GM10847 (cell line): ENCODE measurements around the gene POT1.

ENCODE experiments used
- POLR2A ChIP-seq: IDR thresholded peaks from 2 replicates; pipeline ENCODE4 v1.6.1; 2011; ENCODE audit not compliant: insufficient read length; ENCODE audit errors: extremely low read depth

POT1 gene

DNA sequence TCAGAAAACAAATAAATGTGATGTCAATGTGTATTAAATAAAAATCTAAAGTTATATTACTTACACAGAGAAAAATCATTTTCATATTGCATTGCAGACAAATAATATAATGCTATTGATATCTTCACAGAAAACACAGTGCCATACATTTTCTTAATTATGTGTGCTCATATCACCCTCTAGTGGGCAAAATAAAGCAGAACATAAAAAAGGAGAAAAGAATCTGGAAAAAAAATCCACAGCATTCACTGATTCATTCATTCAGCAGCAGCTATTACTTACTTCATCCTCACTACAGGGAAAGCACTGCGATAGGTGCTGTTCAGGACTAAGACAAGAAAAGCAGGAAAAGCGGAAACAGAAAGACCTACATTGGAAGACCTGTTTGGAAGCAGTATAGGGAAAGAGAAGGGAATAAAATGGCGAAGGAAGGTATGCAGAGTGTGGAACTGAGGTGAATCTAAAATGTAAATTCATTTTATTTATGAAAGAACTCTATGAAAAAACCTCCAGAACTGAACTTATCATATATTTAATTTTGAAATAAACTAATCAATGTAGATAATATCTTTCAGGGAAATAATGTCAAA lies 73.2 kb downstream of the POT1 start:
- TF ChIP-seq POLR2A, result no peak

DNA sequence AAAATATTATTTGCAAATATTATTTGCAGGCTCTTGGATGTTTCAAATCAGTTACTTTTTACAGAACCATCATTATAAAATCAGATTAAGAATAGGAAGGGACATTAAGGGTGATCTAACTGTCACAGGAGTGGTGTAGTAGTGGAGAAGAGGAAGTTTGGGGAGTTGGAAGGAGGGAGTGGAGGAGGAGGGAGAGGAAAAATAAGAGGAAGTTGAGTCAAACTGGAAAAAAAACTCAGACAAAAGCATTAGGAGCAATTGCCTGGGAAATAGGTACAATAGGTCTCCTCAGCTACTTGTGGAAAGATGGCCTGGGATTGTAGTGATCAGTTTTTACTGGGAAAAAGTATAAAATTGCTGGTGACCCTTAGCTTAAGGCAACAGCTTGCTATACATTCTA lies 86.3 kb downstream of the POT1 start:
- TF ChIP-seq POLR2A, result no peak

DNA sequence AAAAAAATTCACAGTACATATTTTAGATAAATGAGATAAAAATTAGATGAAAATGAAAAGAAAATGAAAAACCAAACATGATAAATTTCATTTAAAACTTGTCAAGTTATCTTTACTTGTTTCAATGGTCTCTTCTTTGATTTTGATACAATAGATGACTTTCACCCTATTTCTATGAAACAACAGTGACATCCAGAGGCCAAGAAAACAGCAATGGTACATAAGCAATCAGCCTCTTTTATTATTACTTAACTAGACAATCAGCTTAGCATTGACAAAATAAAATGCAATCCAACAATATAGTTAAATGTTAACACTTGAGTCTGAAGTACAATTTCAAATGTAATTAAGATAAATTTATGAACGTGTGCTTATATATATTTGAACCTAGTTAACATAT lies 89.2 kb downstream of the POT1 start:
- no peak for TF ChIP-seq POLR2A

DNA sequence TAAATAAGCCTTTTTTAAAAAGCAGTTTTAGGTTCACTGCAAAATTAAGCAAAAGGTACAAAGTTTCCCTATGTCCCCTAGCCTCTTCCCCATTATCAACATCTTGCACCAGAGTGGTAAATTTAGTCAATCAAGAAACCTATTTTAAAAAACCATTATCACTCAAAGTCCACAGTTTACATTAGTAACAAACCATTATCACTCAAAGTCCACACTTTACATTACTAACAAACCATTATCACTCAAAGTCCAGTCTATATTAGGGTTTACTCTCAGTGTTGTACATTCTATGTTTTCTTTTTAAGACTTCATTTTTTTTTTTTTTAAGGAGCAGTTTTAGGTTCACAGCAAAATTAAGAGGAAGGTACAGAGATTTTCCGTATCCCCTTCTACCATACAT lies 89.9 kb downstream of the POT1 start:
- no peak for TF ChIP-seq POLR2A

DNA sequence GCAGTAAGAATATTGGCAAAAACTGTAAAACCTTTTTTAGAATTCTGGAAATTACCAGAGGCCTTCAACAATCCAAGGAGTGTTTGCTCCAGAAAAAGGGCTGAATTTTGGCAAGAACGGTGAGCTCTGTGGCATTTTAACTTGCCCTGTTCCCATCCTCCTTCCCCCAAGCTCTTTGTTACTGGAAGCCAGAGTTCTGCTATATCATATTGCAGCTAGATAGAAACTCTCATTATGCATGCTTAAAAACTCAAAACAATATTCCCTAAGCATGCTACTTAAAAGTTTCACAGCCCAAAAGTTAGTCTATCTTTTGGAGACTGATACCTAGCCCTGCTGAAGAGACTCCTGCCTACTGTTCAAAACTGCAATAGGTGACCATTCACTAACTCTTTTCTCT lies 93.5 kb downstream of the POT1 start:
- TF ChIP-seq POLR2A, result no peak

DNA sequence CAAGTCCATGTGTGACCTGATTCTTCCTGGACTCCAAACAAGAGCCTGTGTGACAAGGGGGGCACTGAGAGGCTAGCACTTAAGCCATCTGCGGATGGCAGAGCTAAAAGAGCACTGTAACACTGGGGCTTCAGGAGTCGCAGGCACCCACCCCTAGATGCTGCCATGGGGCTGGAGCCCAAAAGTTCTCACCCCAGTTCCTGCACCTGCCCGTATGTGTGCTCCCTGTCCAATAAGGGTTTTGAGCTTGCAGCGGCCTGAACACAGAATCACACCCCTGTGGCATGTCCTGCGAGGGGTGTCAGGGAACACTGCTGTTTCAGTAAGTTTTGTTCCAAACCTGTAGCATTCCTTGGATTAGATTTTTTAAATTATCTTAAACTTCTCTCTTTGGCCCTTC lies 110.8 kb downstream of the POT1 start:
- no peak for TF ChIP-seq POLR2A

DNA sequence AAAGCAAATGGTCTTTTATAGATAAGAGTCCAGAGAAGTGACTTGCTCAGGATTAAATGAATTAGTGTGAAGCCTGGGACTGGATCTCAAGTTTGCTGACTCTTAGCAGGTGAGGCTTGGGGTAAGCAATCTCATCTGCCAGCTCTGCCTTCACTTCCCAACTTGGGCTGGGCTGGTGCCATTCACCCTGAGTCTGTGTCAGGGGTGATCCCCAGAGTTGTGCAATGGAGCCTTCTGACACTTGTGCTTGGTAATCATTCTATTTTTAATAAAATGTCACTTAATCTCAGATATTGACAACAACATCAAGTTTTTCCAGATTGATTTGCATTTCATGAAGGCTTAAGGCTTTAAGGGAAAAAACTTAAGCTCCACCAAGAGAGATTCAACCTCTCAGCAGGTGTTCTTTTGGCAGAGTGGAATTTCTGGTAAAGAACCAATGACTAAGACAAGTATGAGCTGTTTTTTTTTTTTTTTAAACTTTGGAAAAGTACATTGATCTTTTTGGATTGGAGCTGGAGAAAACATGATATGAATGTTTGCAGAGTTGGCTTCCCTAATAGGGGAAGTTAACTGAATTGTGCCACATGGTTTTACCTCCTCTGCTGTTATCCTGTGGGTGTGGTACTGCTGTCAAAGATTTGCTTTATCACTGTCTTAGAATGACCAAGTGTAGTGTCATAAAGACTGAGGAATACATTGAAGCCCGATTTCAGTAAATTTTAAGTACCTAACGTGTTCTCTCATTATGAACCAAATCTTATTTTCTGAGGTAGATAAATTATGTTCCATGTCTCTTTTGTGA lies 115.4 kb downstream of the POT1 start:
- no peak for TF ChIP-seq POLR2A

DNA sequence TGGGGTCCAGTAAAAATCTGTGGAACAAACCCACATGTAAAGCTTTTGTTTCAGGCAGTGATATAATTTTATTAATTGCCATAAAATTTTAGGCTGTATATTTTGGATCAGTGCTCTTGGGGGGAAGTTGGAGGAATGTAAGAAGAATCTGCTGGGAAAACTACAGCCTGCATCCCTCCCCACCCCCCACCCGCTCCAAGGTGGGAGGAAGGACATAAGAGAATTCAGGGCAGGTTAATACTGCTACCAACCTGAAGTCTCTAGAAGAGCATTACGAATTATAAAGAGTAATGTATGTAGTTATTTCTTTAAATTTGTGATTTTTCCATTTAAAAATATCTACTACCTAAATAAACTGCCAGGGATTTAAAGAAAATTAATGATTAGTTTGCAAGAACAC lies 116.9 kb downstream of the POT1 start:
- TF ChIP-seq POLR2A, result no peak

DNA sequence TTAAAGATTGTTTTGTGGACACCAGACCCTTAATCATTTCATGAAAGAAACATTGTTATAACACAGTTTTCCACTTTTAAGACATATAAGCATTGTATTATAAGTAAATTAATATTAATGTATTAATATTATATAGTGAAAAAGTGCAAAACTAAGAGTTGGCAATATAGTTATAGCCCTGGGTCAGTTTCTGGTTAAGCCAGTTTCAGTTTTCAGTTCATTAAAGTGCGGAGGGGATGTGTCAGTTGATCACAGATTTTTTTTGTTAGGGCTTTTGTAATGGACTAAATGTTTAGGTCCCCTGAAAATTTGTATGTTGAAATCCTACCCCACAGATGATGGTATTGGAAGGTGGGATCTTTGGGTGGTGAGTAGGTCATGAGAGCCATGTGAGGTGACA lies 118.3 kb downstream of the POT1 start:
- no peak for TF ChIP-seq POLR2A

DNA sequence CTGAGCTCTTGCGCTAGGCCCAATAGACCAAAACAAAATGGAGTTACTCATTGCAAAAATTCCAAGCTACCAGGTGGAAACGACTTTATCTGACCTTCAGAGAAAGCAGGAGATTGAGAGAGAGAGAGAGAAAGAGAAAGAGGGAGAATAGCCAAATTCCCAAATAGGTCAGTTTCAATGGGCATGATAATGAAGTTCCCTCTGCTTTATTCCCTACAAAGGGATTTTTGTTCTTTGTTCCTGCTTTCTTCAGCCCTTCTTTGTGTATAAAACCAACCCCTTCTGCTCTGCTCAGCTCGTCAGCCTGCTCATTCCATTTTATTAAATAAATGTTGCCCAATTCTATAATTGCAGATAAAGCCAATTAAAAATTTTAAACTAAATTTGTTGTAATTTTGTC lies 119.0 kb downstream of the POT1 start:
- no peak for TF ChIP-seq POLR2A

DNA sequence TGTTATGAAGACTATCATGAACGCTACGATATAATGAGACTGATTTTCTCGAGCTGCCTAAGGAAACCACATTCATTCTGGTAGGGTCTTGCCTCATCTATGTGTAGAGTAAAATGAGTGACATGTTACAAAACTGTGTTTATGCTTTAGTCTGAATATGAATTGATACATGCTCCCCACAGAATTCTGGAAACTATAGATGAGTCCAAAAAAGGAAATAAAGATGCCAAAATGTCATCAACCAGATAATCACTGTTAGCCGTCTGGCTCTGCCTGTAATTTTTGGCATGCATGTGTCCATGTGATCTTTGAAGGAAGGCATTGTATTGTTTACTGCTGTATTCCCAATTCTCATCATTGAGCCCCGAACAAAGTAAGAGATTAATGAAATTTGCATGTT lies 121.4 kb downstream of the POT1 start:
- no peak for TF ChIP-seq POLR2A

DNA sequence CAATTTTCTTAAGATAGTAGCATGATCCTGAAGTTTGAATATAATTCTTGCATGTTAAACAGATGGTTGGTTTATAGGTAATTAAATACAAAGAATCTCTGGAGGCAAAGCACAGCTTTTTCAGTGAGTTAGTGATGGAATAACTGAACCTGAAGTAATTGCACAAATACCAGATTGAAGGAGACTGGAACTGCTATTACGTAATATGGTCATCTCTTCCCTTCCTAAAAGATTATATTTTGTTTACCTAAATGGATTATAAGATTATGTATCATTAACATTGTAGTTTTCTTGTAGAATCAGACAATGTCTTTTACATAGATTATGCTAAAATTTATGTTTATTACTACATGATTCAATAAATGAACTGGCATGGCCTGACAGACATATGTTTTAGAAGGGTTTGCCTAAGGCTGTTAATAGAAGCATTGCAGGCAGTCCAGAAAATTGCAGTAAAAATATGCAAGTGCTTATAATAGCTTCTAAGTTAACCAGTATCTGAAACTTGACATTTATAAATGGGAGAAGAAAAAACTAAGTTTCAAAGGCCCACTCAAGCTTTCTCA lies 128.2 kb downstream of the POT1 start:
- no peak for TF ChIP-seq POLR2A

DNA sequence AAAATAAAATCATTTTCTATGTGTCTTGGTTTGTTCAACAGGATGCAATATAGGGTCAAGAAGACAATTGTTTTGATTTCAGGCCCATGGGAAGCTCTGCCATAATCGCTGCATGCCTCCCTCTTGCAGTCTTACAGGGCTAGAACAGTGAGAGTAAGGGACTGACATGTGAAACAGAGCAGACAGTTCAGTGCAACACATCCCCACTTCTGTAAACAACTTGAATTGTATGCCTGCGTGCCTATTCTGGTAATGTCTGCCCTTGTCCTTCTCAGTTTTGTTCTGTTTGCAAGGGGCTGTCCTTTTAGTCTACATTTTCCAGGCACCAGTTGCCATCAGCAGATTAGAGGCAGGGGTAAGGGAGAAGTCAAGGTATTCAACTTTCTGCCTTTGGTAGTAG lies 129.2 kb downstream of the POT1 start:
- no peak for TF ChIP-seq POLR2A

DNA sequence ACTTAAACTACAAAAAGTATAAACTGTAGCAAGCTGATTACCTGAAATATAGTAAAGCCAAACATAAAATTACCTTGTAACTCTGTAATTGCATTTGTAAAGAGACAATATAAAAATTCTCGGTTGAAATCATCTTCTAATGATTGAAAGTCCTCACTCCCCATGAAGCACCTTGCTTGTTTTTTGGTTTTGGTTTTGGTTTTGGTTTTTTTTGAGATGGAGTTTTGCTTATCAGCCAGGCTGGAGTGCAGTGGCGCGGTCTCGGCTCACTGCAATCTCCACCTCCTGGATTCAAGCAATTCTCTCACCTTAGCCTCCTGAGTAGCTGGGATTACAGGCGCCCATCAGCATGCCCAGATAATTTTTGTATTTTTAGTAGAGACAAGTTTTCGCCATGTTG lies 130.2 kb downstream of the POT1 start:
- no peak for TF ChIP-seq POLR2A

DNA sequence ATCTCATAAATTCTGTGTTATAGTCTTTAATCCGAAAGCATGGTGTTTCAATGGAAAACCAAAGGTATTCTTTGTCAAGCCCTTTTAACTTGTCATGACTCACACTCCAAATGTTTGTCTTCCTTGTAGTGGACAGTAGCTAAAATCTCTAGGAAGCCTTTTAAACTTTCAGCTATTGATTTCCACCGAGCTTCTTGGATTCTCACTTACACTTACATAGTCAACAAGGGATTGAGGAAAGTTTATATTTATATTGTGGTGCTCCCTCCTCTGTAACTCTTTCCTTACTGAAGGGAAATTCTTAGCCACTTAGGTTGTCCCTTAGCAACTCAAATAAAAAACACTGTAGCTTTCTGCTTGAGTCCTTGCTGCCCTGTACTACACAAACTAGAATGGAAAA lies 132.9 kb downstream of the POT1 start:
- TF ChIP-seq POLR2A, result no peak

DNA sequence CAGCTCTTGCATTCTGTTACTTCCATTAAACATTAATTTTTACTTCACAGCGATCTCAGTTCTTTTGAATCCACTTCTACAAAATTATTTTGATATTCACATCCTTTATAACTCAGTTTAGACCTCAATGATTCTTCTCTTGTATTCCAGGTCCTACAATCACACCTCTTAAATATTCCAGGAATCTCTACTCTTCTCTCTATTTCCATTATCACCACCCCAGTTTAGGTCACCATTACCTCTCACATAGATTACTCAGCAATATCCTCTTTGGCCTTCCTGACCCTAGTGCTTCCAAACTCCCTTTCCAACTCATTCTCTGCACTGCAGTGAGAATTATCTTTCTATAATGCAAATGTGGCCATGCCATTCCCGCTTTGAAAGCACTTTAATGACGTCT lies 136.9 kb downstream of the POT1 start:
- TF ChIP-seq POLR2A, result no peak

DNA sequence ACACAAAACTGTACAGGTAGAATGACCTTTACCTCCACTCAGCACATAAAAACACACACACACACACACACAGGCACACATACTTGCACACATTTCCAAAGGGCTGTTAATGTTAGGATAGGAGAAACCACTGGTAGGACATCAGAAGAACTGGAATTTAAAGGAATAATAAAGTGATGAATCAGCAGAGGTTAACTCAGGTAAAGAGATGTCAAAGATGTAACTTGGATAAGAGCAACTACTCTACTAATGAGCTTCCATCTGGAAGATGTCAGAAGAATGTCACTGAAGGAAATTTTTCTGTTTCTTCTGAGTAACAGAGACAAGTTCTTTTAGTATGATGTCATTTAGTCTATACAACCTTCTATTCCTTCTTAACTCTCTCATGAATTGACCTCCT lies 137.6 kb downstream of the POT1 start:
- no peak for TF ChIP-seq POLR2A
